ENCODE measurements around the gene SLC6A9.

SLC6A9 gene

GRCh38 chr1:43981636-43982035 is 49.6 kb downstream of the SLC6A9 start:
- DNase-seq, result no peak

- no peak for DNase-seq
Measured at GRCh38 chr1:43981135-43981491, 50.1 kb downstream of the SLC6A9 start.

- no peak for DNase-seq
Measured at GRCh38 chr1:43980255-43981134, 50.8 kb downstream of the SLC6A9 start.

GRCh38 chr1:43979528-43980254 is 51.6 kb downstream of the SLC6A9 start:
- DNase-seq, result no peak

GRCh38 chr1:43979261-43979527 is 52.1 kb downstream of the SLC6A9 start:
- DNase-seq, result no peak

GRCh38 chr1:43978551-43979260 is 52.6 kb downstream of the SLC6A9 start, which contains the start of gene B4GALT2:
TSS of gene B4GALT2 (plus strand) at chr1:43979210. CDS start at chr1:43981161, 1,951 bp downstream.
- DNase-seq, result peak; percentile 22

GRCh38 chr1:43978264-43978550 is 53.1 kb downstream of the SLC6A9 start:
- DNase-seq, result peak; percentile 32

- DNase-seq, result peak; percentile 29
Measured at GRCh38 chr1:43977376-43978263, 53.6 kb downstream of the SLC6A9 start.

- DNase-seq, result no peak
Measured at GRCh38 chr1:43976890-43977289, 54.4 kb downstream of the SLC6A9 start.

GRCh38 chr1:43976045-43976444 is 55.2 kb downstream of the SLC6A9 start:
- DNase-seq, result no peak

GRCh38 chr1:43975249-43975961 is 55.9 kb downstream of the SLC6A9 start:
- peak; percentile 71 for DNase-seq

- DNase-seq, result peak; percentile 92
Measured at GRCh38 chr1:43974443-43975248, 56.6 kb downstream of the SLC6A9 start, which contains the start of gene ATP6V0B. TSS of gene ATP6V0B (plus strand) at chr1:43974960. CDS start at chr1:43975041, 81 bp downstream.

GRCh38 chr1:43973981-43974442 is 57.2 kb downstream of the SLC6A9 start:
- DNase-seq, result peak; percentile 30

- DNase-seq, result no peak
Measured at GRCh38 chr1:43971336-43971980, 59.8 kb downstream of the SLC6A9 start.

- DNase-seq, result no peak
Measured at GRCh38 chr1:43970911-43971310, 60.4 kb downstream of the SLC6A9 start.

- no peak for DNase-seq
Measured at GRCh38 chr1:43970502-43970901, 60.8 kb downstream of the SLC6A9 start.

- DNase-seq, result peak; percentile 97
Measured at GRCh38 chr1:43969746-43970466, 61.4 kb downstream of the SLC6A9 start, which contains the start of gene DPH2. TSS of gene DPH2 (plus strand) at chr1:43970010. CDS start at chr1:43970176, 166 bp downstream.

GRCh38 chr1:43969416-43969745 is 61.9 kb downstream of the SLC6A9 start:
- DNase-seq, result no peak

GRCh38 chr1:43968348-43968948 is 62.8 kb downstream of the SLC6A9 start:
- DNase-seq, result no peak

Measured in MV-4-11 (cell line).